RCC 7860 (cell line): Measurements from ENCODE around the gene DNMT3B.
"Not testable (repeated sequence)": the region's sequence is repeated elsewhere in the genome, so short reads cannot be mapped to it uniquely, and the experiment has no call there.

Experiments used
- DNase-seq: peaks from one replicate; pipeline ENCODE4 v3.0.0-alpha.2; 2015; ENCODE audit warnings: low spot score
- FAIRE-seq: peaks from 2 replicates; lab custom pipeline; 2012; peaks lifted over from hg19 to GRCh38; lab: Jason Lieb, UNC

DNMT3B gene

DNA sequence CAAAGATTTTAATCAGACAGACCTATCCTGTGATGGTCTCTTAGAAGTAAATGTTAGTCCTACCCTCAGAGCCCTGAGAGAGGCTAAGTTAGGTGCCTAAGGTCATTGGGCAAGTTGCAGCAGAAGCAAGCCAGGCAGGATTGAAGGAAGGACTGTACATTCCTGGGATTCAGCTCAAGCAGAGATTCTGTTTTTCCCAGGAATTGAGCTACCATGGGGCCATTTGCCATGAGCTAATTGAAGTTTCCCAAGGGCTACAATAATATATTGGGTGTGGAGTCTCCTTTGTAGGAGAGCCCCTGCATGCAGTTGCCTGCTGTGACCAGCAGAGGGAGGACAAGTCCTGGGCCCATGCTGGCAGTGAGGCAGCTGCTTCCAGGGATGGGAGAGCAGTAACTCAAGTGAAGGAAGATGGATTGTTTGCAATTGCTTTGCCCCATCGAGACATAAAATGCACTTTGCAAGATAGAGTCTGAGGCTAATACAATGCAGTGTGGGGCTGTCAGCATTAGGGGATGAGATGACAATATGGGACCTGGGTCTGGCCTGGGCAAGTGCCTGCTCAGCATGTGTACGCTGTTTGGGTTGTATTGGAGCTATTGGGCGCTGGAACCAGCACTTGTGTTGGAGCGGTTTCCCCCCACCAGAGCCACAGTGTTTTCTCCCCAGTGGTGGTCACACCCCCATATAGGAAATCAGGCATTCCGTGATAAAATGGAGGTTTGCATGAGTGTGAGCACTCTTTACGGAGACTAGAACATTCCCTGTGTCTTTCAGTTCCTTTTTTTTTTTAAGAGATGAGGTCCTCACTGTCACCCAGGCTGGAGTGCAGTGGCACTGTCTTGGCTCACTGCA is 27.9 kb downstream of the DNMT3B start:
- FAIRE-seq (no peak), DNase-seq (peak; percentile 30)

DNA sequence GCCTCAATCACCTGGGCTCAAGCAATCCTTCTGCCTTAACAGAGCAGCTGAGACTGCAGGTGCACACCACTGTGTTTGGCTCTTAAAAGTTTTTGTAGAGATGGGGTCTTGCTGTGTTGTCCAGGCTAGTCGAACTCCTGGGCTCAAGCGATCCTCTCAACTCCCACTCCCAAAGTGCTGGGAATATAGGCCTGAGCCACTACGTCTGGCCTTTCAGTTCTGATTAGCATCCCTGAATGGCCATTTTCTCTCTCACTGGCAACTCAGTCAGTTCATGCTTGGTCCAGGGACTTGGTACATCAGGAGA is 28.5 kb downstream of the DNMT3B start:
- FAIRE-seq (no peak), DNase-seq (no peak)

DNA sequence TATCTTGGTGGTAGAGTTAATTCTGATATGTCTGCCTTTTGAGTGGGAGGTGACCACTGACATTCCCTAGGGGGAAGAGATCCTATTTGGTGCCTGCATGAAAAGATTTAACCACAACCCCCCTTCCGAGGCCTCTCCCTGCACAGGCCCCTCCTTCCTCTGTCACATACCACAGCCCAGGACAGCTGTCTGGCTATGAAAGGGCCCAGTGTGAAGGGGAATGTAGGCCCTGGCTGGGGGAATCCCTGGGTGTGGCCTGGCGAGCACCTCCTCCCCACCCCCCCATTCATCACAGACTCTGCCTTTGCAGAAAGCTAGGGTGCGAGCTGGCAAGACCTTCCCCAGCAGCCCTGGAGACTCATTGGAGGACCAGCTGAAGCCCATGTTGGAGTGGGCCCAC is 30.1 kb downstream of the DNMT3B start:
- no peak for DNase-seq
- no peak for FAIRE-seq

DNA sequence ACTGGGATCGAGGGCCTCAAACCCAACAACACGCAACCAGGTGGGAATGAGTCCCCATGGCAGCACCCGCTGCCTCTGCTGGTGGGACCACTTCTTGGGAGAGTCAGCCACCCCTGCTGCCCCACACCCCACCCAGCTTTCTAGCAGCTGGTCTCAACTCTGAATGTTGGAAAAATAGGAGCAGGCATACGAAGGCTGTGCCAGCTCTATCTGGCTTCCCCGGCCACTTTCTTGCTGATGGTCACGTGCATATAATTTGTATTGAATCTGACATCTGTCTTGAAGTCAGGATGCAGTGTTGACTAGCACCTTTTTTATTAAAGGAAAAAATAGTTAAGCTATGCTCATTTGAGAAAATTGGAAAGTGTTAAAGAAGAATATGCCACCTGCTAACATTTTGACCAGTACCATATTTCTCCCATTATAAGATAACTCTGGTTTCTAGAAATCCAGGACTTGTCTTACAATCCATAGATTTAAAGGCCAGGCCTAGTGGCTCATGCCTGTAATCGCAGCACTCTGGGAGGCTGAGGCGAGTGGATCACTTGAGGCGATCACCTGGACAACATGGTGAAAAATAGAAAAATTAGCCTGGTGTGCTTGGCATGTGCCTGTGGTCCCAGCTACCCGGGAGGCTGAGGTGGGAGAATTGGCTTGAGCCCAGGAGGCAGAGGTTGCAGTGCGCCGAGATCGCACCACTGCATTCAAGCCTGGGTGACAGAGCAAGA is 30.7 kb downstream of the DNMT3B start:
- no peak for FAIRE-seq
- no peak for DNase-seq

DNA sequence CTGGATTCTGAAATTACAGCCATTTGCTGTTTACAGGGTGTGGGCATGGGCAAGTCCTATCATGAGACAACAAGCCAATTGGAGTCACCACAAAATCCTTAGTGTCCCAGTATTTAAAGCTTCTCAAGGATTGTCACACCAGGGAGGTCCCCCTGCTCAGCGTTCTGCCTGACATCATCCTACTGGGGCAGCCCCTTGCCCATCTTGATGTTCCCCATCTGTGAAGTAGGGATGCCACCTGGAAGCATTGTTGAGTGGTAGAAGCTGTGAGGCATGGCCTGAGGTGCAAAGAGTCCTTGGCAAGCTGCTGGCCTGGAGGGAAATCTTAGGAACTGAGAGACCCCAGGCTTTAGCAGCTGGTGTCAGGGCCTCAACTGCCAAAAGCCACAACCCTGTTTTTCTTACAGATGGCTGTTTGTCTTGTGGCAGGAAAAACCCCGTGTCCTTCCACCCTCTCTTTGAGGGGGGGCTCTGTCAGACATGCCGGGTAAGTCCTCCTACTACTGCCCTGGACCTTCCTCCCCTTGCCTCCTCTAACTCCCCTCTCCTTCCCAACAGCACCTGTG is 34.3 kb downstream of the DNMT3B start:
- FAIRE-seq (no peak), DNase-seq (no peak)

DNA sequence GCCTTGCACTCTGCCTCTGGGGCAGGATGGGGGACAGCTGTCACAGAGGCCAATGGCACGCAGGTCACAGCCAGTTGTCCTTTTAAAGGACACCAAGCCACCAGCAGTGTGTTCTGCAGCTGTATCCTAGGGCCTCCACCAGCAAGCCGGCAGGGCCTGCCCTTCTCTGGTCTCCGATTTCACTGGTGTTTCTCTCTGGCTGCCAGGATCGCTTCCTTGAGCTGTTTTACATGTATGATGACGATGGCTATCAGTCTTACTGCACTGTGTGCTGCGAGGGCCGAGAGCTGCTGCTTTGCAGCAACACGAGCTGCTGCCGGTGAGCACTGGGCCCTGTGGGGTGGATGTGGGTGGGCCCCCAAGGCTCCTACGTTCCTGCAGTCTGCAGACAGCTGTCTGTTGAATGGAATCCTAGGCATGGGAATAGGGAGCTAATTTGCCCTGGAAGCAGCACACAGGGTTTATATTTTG is 34.8 kb downstream of the DNMT3B start:
- no peak for DNase-seq
- FAIRE-seq: no peak

DNA sequence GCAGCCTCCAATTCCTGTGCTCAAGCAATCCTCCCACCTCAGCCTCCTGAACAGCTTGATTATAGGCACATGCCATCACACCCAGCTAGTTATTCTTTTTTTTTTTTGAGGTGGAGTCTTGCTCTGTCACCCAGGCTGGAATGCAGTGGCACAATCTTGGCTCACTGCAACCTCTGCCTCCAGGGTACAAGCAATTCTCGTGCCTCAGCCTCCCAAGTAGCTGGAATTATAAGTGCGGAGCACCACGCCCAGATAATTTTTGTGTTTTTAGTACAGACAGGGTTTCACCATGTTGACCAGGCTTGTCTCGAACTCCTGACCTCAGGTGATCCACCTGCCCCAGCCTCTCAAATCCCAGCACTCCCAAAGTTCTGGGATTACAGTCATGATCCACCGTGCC is 35.4 kb downstream of the DNMT3B start:
- not testable (repeated sequence) for FAIRE-seq, DNase-seq

DNA sequence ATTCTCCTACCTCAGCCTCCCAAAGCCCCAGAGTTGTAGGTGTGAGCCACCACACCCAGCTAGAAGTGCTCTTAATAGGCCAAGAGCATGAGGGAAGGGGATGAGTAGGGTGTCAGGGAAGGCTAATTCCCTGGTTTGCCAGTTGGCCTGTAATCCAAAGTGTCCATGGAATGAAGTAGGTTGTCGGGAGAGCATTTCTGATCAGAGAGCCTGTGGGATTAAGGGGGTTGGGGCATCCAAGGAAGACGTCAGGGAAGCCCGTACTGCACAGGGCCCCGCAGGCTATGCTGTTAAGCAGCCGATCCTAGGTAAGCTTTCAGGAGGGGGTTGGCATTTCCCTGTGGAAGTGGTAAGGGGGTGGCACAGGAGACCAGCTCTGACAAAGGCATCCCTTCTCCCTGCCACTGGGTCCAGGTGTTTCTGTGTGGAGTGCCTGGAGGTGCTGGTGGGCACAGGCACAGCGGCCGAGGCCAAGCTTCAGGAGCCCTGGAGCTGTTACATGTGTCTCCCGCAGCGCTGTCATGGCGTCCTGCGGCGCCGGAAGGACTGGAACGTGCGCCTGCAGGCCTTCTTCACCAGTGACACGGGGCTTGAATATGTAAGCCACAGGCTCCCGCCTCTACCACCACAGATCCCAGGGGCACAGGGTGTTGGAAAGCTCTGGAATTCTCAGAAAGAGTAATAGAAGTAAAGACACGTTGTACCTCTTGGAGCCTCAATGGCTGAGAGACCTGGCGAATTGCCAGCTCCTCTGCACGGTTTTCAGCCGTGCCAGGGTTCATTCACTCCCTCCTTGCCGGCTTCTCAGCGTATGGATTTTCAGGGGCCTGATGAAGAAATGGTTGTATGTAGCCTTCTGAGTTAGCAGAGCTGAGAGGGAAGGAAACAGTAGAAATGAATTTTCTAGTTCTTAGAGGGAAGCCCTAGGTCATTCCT is 36.1 kb downstream of the DNMT3B start:
- DNase-seq: no peak
- FAIRE-seq: no peak

DNA sequence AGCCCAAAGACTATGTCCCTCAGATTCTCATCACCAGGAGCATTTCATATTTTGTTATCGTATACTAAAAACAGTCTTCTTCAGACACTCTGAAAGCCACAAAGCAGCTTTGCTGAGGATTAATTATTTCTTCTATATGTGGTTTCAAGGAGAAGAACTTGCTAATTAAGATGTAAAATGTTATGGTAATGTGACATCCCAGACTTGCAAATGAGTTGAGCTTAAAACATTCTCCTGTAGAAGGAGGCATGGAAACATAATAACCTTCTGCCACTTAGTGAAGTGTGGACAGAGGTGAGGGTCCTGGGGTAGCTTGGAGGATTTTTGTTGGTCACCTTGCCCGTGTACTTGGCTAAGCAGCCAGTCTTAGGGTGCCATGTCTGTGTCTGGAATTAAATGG is 40.9 kb downstream of the DNMT3B start:
- no peak for DNase-seq
- FAIRE-seq: no peak

DNA sequence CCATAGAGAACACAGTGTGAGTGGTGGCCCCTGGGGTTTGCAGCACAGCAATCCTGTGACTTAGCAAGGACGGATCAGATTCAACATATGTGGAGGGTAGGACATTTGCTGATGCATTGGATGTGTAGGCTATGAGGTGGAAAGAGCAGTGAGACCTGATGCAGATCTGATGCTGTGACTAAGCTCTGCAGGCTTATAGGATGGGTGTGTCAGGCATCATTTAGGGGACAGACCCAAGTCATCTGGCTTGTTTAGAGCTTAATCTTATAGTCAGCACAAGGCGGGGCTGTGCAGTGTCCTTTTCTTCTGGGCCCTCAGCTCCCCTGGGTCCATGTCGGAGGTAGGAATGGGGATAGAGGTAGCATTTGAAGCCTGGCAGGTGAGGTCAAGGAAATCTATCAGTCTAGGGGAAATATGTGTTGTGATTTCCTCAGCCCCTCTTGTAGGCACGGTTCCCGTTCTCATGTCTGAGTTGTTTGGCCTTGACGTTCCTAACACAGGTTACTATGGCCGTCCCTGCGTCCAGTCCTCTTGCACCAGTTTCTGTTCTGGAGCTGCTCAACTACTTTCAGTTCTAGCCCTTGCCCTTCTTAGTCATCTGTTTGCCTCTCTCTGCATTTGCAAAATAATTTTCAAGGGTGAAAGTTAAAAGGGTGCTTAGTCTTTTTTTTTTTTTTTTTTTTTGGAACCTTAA is 42.0 kb downstream of the DNMT3B start:
- DNase-seq (no peak), FAIRE-seq (no peak)

DNA sequence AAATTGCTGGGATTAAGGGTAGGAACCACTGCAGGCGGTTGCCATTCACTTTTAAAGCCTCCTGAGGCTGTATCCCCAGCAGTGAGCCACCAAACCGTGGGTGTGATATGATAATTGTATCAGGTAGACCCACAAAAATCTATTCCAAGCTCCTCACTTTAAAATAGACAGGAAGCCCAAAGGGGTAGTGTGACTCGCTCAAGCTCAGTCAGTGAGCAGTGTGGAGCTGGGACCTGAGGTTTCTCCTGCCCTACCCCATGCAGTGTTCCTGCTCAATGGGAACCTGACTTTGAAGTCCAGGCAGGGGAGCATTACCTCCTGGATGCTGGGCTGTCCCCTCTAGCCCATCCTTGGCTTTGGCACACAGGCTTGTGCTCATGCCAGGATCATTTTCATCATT is 42.6 kb downstream of the DNMT3B start:
- no peak for FAIRE-seq

DNA sequence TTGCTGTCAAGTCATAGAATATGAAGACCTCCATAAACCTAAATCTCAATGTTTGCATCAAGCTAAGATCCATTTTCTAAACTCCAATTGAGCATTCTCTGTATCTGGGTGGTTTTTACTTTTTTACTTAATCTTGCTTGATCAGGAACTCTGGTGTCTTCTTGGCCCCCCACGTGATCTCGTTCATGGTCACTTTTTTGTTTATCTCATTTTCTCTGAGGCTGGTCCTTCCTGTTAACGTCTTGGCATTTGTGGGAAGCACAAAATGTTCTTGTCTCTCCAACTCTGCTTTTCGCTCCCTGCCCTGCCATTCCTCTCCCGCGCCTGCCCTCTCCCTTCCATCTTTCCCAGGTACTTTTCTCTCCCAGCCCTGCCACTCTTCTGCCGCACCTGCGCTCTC is 43.5 kb downstream of the DNMT3B start:
- DNase-seq (no peak), FAIRE-seq (no peak)

More for the DNA sequence above, 42.6 kb downstream of the DNMT3B start:
- no peak for DNase-seq

DNA sequence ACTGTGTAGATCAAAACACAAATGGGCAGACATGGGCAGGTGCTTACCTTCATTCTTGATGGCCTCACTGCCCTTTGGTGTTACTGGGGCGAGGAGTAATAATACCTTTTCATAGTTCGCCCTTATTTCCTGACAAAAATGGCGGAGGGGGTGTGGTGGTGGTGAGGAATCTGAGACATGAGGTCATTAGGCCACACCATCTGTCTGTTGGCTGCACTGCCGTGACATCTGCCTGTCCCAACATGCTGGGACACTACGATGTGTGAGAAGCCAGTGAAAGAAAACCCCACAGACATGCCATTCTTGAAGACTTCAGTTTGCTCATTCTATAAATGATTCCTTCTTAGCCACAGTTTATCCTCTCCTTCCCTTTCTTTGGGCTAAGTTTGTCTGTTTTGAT is 44.2 kb downstream of the DNMT3B start:
- DNase-seq: no peak

DNA sequence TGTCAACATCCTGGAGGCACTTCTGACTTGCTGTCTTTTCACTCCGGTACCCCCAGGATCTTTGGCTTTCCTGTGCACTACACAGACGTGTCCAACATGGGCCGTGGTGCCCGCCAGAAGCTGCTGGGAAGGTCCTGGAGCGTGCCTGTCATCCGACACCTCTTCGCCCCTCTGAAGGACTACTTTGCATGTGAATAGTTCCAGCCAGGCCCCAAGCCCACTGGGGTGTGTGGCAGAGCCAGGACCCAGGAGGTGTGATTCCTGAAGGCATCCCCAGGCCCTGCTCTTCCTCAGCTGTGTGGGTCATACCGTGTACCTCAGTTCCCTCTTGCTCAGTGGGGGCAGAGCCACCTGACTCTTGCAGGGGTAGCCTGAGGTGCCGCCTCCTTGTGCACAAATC is 45.5 kb downstream of the DNMT3B start:
- FAIRE-seq: no peak
- DNase-seq: no peak

More for the DNA sequence above, 44.2 kb downstream of the DNMT3B start:
- FAIRE-seq: no peak

DNA sequence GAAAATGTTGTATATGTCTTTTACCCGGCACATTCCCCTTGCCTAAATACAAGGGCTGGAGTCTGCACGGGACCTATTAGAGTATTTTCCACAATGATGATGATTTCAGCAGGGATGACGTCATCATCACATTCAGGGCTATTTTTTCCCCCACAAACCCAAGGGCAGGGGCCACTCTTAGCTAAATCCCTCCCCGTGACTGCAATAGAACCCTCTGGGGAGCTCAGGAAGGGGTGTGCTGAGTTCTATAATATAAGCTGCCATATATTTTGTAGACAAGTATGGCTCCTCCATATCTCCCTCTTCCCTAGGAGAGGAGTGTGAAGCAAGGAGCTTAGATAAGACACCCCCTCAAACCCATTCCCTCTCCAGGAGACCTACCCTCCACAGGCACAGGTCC is 46.3 kb downstream of the DNMT3B start:
- FAIRE-seq (no peak), DNase-seq (no peak)

DNA sequence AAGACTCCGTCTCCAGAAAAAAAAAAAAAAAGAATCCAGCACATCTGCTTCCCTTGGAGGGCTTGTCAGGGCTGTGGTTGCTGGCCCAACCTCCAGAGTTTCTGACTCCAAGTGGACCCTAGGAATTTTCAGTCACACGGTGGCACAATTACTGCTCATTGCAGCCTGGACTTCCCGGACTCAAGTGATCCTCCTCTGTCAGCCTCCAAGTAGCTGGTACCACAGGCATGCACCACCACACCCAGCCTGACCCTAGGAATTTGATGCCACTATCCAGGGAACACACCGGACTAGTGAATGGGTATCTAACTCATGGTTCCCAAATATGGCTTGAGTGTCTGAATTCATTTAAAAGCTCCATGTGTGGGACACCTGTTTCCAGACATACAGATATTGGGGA is 47.7 kb downstream of the DNMT3B start:
- FAIRE-seq (no peak), DNase-seq (no peak)

DNA sequence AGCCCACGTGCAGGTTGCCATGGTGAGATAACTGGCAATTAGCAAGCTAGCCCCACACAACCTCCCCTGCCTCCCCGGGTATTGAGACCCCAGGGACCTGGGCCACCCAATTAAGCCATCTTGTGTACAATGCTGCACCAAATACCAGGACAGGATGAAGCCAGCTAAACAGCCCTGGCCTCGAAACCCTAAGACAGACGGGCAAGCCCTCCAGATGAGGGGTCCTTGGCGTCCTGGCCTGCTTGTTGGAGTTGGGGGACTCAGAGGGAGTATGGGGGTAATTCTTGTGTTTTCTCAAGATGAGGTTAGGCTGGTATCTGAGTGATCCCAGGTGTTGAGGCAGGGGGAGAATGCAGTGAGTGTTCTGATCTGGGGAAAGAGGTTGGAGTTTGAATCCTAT is 48.8 kb downstream of the DNMT3B start:
- DNase-seq (no peak), FAIRE-seq (no peak)

DNA sequence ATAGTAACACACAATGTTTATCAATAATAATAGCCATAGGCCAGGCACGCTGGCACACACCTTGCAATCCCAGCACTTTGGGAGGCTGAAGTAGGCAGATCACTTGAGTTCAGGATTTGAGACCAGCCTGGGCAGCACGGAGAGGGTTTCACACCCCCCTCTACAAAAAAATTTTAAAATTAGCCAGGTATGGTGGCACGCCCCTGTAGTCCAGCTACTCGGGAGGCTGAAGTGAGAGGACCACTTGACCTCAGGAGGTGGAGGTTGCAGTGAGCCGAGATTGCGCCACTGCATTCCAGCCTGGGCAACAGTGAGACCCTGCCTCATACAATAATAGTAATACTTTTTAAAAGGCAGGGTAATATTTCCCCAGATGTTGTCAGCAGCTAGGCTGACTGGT is 49.7 kb downstream of the DNMT3B start:
- DNase-seq (no peak), FAIRE-seq (no peak)

DNA sequence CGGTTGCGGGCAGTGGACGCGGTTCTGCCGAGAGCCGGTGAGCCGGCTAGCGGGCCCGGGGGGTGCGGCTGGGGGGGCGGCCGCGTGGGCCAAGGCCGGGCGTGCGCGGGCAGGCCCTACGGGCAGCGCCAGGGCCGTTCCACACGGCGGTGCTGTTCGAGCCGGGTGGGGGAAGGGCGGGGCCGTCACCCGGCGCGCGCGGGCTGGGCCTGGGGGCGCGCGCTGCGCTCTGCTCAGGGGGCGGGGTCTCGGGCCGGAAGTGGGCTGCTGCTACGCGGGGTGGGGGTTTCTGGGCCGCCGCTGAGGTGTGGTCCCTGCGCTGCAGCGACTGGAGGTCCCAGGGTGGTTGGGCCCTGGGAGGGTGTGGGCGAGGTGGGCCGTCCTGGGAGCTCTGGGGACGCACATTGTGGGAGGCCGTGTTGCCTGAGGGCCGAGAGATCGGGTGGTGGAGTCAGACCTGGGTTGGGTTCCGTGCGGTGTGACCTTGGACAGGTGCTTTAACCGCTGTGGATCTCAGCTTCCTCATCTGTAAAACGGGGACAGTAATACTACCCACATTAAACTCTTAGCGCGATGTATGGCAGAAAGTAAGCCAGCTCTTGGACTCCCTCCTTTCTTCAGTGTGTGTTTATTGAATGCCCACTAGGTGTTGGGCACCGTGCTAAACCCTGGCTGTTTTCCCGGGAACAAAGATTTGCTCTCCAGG is 58.0 kb downstream of the DNMT3B start:
- no peak for FAIRE-seq
- DNase-seq: peak; percentile 40
